Heart left ventricle (tissue), 13 donors: ENCODE data around the gene ACMSD.
"Not testable (repeated sequence)": the region's sequence is repeated elsewhere in the genome, so short reads cannot be mapped to it uniquely, and the experiment has no call there.

ENCODE experiments used
- CTCF ChIP-seq, 12 donors: fragments of 200-600 bp; sonication (generic) in 4 of 12; IDR thresholded peaks; one replicate each; pipeline versions ENCODE4 v1.5.0 to v1.8.0; 2018 to 2022; ENCODE audit warnings: antibody characterized with exemption in 12 of 12, mild to moderate bottlenecking in 5 of 12
- POLR2A ChIP-seq, 2 donors: fragments of 450-650 bp; IDR thresholded peaks; one replicate each; pipeline ENCODE4 v1.6.1; 2017; ENCODE audit warnings: antibody characterized with exemption in 2 of 2, mild to moderate bottlenecking in 2 of 2, moderate library complexity in 2 of 2
- donor health status: ischemic (EF 13 %, LVEDD 7.1; RV severe dilation, severe dysfunction).
- donor health status: DM: no; HTN: yes; CAD: no.
- donor health status: DM: no; HTN: no; CAD: no.
- donor health status: ischemic (EF 25% LVEDD 6.9; RV normal size, moderate dysfunction).
- donor health status: ischemic (EF 25% LVEDD 5.7; RV mildly dilated, moderate dysfunction).
- donor health status: ischemic (EF 35%, LVEDD 5.7; RV mildly dilated, moderate dysfunction).
- donor health status: nonischemic (EF 11% LVEDD 7.7; RV severe dilation, severe dysfunction).
- donor health status: DM: yes; HTN: yes; CAD: no.
- donor health status: PGD.
- donor health status: ischemic (EF 29% LVEDD 5.4; RV normal size, mild dysfunction).
- donor health status: nonischemic (EF 23%, LVEDD 6.1; RV moderate dilation, normal function).

- not testable (repeated sequence) for TF ChIP-seq CTCF, POLR2A (IDR thresholded peaks at IDR 0.05)
These were observed 69.2 kb downstream of the ACMSD start for GRCh38 chr2:134907441-134908116.
